GM12878 (cell line): ENCODE measurements around the gene TBC1D22B. TPM values are rescaled to one million over a fixed set of nuclear protein-coding genes. Genes with fewer than 3 reads are reported as not detected.

Experiments used
- ATAC-seq: fragments of 200-7000 bp; cut with Tn5 transposase; 3 replicates; pipeline ENCODE4 v1.9.1; 2020; ENCODE audit warnings: mild to moderate bottlenecking, moderate library complexity
- BruUV-seq: library from RNA; stranded (reverse); fragments of 400-500 nt; replicated peaks from 2 replicates; lab custom pipeline; 2021; lab: Mats Ljungman, UMichigan
- CTCF ChIA-PET: fragments of 300-600 bp; sonication (Branson Sonifier 250); formaldehyde crosslinking; extraction: SDS; loops from one replicate; lab custom pipeline; 2021; ENCODE audit warnings: inconsistent platforms; lab: Yijun Ruan, JAX
- POLR2A ChIA-PET: fragments of 350-600 bp; formaldehyde crosslinking; extraction: SDS; loops from one replicate; lab custom pipeline; 2021; ENCODE audit warnings: inconsistent platforms; lab: Charles Lee
- RAD21 ChIA-PET: fragments of 300-600 bp; sonication (Branson Sonifier 250); formaldehyde crosslinking; loops from one replicate; lab custom pipeline; 2023; ENCODE audit warnings: antibody characterized with exemption; ENCODE audit not compliant: unreplicated experiment; lab: Charles Lee
- SMC1A ChIA-PET: fragments of 300-600 bp; sonication (Branson Sonifier 250); formaldehyde crosslinking; loops from one replicate; lab custom pipeline; 2023; ENCODE audit not compliant: unreplicated experiment, uncharacterized antibody; lab: Charles Lee
- DNase-seq: peaks from one replicate; pipeline ENCODE4 v3.0.0-alpha.2; 2011; ENCODE audit warnings: low read depth, low spot score
- FAIRE-seq: peaks from 3 replicates; lab custom pipeline; 2011; peaks lifted over from hg19 to GRCh38; lab: Jason Lieb, UNC
- H2AFZ ChIP-seq: 2 replicates; pipeline ENCODE4 v1.6.0; 2011; ENCODE audit warnings: low read depth, low read length, control low read depth; ENCODE audit not compliant: control insufficient read depth
- H3K27ac ChIP-seq: 2 replicates; pipeline ENCODE4 v1.5.1; 2011; ENCODE audit warnings: control low read depth; ENCODE audit not compliant: control insufficient read depth, insufficient read depth
- H3K27me3 ChIP-seq, 2 experiments: replicated peaks in 1 of 2; 2 replicates each; pipeline versions ENCODE4 v1.6.0 to v1.6.1; 2011; ENCODE audit warnings: low read length in 1 of 2; ENCODE audit not compliant: control insufficient read depth in 2 of 2, insufficient read depth in 2 of 2
- H3K36me3 ChIP-seq, 2 experiments: 2 replicates each; pipeline ENCODE4 v1.5.1; 2011; ENCODE audit warnings: low read length in 1 of 2; ENCODE audit not compliant: control insufficient read depth in 2 of 2, insufficient read depth in 2 of 2
- H3K4me1 ChIP-seq: 2 replicates; pipeline ENCODE4 v1.6.1; 2011; ENCODE audit warnings: mild to moderate bottlenecking, low read length, moderate library complexity, mixed read lengths; ENCODE audit not compliant: control insufficient read depth, insufficient read depth
- H3K4me2 ChIP-seq: 2 replicates; pipeline ENCODE4 v1.6.0; 2011; ENCODE audit warnings: control low read depth; ENCODE audit not compliant: control insufficient read depth, insufficient read depth
- H3K4me3 ChIP-seq: fragments of 200-600 bp; sonication (generic); 2 replicates; pipeline ENCODE4 v1.5.1; 2016
- H3K79me2 ChIP-seq: 2 replicates; pipeline ENCODE4 v1.6.0; 2011; ENCODE audit warnings: low read length; ENCODE audit not compliant: control insufficient read depth, insufficient read depth
- H3K9ac ChIP-seq: 2 replicates; pipeline ENCODE4 v1.8.0; 2011; ENCODE audit warnings: low read length, control low read depth, mixed read lengths; ENCODE audit not compliant: control insufficient read depth, insufficient read depth
- H3K9me3 ChIP-seq: replicated peaks from 3 replicates; pipeline ENCODE4 v1.5.1; 2011; ENCODE audit warnings: mild to moderate bottlenecking, low read length; ENCODE audit not compliant: control insufficient read depth, insufficient read depth
- H4K20me1 ChIP-seq: 2 replicates; pipeline ENCODE4 v1.6.0; 2011; ENCODE audit not compliant: control insufficient read depth, insufficient read depth
- BACH1 ChIP-seq: fragments of 450-650 bp; IDR thresholded peaks from 2 replicates; pipeline ENCODE4 v1.6.1; 2017; ENCODE audit warnings: mild to moderate bottlenecking, borderline replicate concordance
- BMI1 ChIP-seq: fragments of 450-650 bp; IDR thresholded peaks from 2 replicates; pipeline ENCODE4 v1.6.1; 2016; ENCODE audit warnings: mild to moderate bottlenecking, moderate library complexity, borderline replicate concordance
- CHD2 ChIP-seq: IDR thresholded peaks from 2 replicates; pipeline ENCODE4 v1.6.1; 2011; ENCODE audit warnings: low read depth, low read length, improper control_type of control experiment, borderline replicate concordance
- IRF4 ChIP-seq: IDR thresholded peaks from 2 replicates; pipeline ENCODE4 v1.6.1; 2011; ENCODE audit warnings: low read depth, low read length
- MTA2 ChIP-seq: fragments of 450-650 bp; IDR thresholded peaks from 2 replicates; pipeline ENCODE4 v1.6.1; 2016; ENCODE audit warnings: low read depth, mild to moderate bottlenecking, moderate library complexity
- MYB ChIP-seq: fragments of 150-350 bp; IDR thresholded peaks from 2 replicates; pipeline ENCODE4 v1.6.1; 2014; ENCODE audit warnings: mild to moderate bottlenecking, low read depth, low read length, borderline replicate concordance
- NFYB ChIP-seq: IDR thresholded peaks from 2 replicates; pipeline ENCODE4 v1.6.1; 2011; ENCODE audit warnings: low read depth, mild to moderate bottlenecking, low read length, improper control_type of control experiment, moderate library complexity; ENCODE audit not compliant: insufficient read depth
- SMC3 ChIP-seq: IDR thresholded peaks from 2 replicates; pipeline ENCODE4 v1.6.1; 2011; ENCODE audit warnings: low read length, improper control_type of control experiment, borderline replicate concordance
- SPI1 ChIP-seq: IDR thresholded peaks from 2 replicates; pipeline ENCODE4 v1.6.1; 2011; ENCODE audit warnings: low read depth, mild to moderate bottlenecking, low read length, moderate library complexity, borderline replicate concordance; ENCODE audit not compliant: insufficient read depth
- SREBF1 ChIP-seq: IDR thresholded peaks from 2 replicates; pipeline ENCODE4 v1.6.1; 2012; ENCODE audit warnings: mild to moderate bottlenecking, low read length
- WGBS: methylation state at CpG from one replicate; pipeline ENCODE4 v1.1.6; 2016; ENCODE audit warnings: low lambda C conversion rate; ENCODE audit not compliant: insufficient replicate concordance, insufficient coverage; ENCODE audit errors: missing lambda C conversion rate; 5-methylcytosine and 5-hydroxymethylcytosine counted together
- in situ Hi-C: fragments of 300-500 bp; cut with MboI; formaldehyde crosslinking; loops from 9 replicates; pipeline ENCODE4 v1.14.3; 2018; ENCODE audit warnings: mixed read lengths
- intact Hi-C: fragments of 100-400 bp; cut with micrococcal nuclease; formaldehyde crosslinking; loops from one replicate; pipeline ENCODE4 v1.14.2; 2022; ENCODE audit not compliant: unreplicated experiment
- polyA plus RNA-seq, 11 experiments: library from polyadenylated mRNA; depleted of rRNA in 4 of 11; unstranded in 6 of 11; stranded (reverse) in 5 of 11; fragments of >200 nt; fragmentation: Nextera tagmentation in 4 of 11; fragmentation: Illumina TruSeq in 1 of 11; extraction: Ambion mirVana in 4 of 11; extraction: Trizol in 1 of 11; gene quantifications; 1 replicate in 1 of 11; 2 replicates in 10 of 11; pipeline versions ENCODE4 v1.2.1 to v1.2.3, GENCODE V29; 2011 to 2016; ENCODE audit warnings: inconsistent platforms in 2 of 11, missing spikeins in 2 of 11, low read depth in 1 of 11
- total RNA-seq, 4 experiments: library from RNA; depleted of rRNA in 3 of 4; stranded (reverse); fragments of >200 nt in 3 of 4; fragmentation: Illumina TruSeq in 1 of 4; extraction: Trizol in 1 of 4; gene quantifications; 2 replicates each; pipeline versions ENCODE4 v1.2.1 to v1.2.3, GENCODE V29; 2013 to 2021

Gene TBC1D22B
- total and polyA plus RNA-seq, 10 of the 15 experiments (the other 5 are each of a cell fraction or from before 2014, with no cell fraction given): 3.4 to 18.7 (median 14.1) TPM

GRCh38 chr6:37269105-37269504 is 11.5 kb downstream of the TBC1D22B start:
- Histone ChIP-seq H3K27ac (no peak overlapping the region), H3K4me2 (no peak overlapping the region), H3K9me3 (no peaks in the 10 kb centered on the region; the same call in 2 of the 3 replicates)
- ChIA-PET POLR2A (no interaction called here), RAD21 (no interaction called here)
- FAIRE-seq: no peak
- WGBS: 100% methylated on average over 2 of the region's 2 CpGs
- no peak for TF ChIP-seq CHD2
- TF ChIP-seq NFYB: no peak
- no peak for TF ChIP-seq SMC3
- TF ChIP-seq IRF4: no peak
- no peak for TF ChIP-seq BMI1
- no peak for TF ChIP-seq SPI1
- TF ChIP-seq SREBF1: no peak
- no peak for TF ChIP-seq BACH1
- no peak for TF ChIP-seq MYB
- TF ChIP-seq MTA2: no peak
- TF ChIP-seq, all 136 proteins: peak for 0
- no TSS peak for BruUV-seq
- no peaks in the 10 kb centered on the region for H4K20me1 ChIP-seq
- no peaks in the 10 kb centered on the region for H3K4me1 ChIP-seq
- peaks cover 6% of the 10 kb centered on the region for H3K79me2 ChIP-seq
- ATAC-seq (no peak), DNase-seq (no peak)
- H3K9ac ChIP-seq: no peak overlapping the region
- SMC1A ChIA-PET: interaction anchor here (1.5 kb wide), 2 partner anchors 9 to 22 kb away, joined by 3 to 4 read pairs; no protein-coding TSS in a partner anchor
- in situ Hi-C loops (no loop called here), intact Hi-C loops (no loop called here)
- CTCF ChIA-PET: no interaction called here
- H3K4me3 ChIP-seq: no peak overlapping the region
- 0 out of 4 replicates have a peak, but pooled peaks cover 0 to 3% of the 10 kb centered on the region in 2 experiments for H3K36me3 ChIP-seq
- H2AFZ ChIP-seq: no peak overlapping the region
- H3K27me3 ChIP-seq: no peaks in the 10 kb centered on the region
